Activated CD4-positive, CD25-positive, alpha-beta regulatory T cell treated with anti-CD3 and anti-CD28 coated beads, Interleukin-2, amount 50 U/mL, for 24 hours (primary cell): ENCODE data around the gene PKD2.
A peak's percentile ranks its signal among the peaks of the same experiment; 100 is the strongest.

Source experiments
- ATAC-seq, 2 donors: fragments of 150-1000 bp; cut with Tn5 transposase; one replicate each; pipeline ENCODE4 v1.10.0; 2021; ENCODE audit warnings: mild to moderate bottlenecking in 1 of 2, moderate library complexity in 1 of 2

The PKD2 gene

GRCh38 chr4:88027611-88028608 lies 20.5 kb downstream of the PKD2 start:
- ATAC-seq: peak; percentile 27 to 49

GRCh38 chr4:88028946-88029345 lies 21.5 kb downstream of the PKD2 start:
- no peak for ATAC-seq

GRCh38 chr4:88029556-88029955 lies 22.1 kb downstream of the PKD2 start:
- no peak for ATAC-seq

DNA sequence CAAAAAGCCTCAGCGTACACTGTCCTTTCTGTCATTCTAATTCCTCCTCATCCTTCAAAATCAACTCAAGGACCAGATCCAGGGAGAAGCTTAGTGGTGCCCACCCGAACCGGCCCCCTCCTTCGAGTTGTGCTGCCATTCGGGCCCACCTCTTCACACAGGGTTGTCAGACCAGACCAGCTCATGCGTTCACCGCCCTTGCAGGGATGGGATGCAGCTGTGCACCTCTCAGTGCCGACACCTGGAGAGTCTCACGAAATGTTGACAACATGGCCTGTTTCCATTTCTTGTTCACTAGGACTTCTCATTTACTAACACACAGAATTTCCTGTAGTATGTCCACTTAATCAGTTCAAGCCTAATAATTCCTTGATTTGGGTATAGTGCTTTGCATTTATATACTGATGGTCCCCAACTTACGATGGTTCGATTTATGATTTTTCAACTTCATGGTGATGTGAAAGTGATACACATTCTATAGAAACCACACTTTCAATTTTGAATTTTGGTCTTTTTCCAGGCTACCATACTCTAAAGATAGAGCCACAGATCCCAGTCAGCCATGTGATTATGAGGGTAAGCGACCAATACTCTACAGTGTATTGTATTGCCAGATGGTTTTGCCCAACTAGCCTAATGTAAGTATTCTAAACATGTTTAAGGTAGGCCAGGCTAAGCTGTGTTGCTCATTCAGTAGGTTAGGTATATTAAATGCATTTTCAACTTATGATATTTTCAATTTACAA lies 23.3 kb downstream of the PKD2 start:
- no peak for ATAC-seq

DNA sequence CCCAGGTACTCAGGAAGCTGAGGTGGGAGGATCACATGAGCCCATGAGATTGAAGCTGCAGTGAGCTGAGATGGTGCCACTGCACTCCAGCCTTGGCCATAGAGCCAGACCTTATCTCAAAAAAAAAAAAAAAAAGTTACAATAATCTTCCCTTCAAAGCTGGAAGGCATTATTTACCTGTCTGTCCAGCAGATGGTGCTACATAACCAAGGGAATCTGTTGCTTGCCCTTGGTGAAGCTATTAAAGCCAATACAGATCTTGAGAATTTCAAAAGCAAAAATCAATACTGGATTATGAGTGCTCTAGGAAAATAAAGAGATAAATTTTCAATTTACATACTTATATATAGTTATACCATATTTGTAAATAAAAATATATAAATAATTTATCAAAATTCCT lies 25.9 kb downstream of the PKD2 start:
- peak in 1 of 2 donors; percentile 41 for ATAC-seq

DNA sequence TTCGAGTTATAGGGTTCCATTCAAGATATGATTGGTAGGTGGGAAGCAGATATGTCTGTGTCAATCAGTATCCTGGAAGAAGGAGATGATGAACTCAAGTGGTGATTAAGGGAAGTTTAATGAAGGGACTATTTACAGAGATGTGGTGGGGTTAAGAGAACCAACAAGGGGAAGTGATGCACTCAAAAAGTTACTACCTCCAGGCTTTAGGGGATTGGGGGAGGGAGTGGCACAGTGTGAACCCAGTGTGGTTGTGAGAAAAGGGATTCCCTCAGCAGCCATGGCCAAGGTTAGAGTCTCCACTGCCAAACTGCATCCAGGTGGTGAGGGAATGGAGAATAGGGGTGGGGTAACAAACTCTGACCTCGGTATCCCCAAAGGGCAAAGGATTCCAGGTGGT lies 27.9 kb downstream of the PKD2 start:
- ATAC-seq: no peak

GRCh38 chr4:88037447-88037846 lies 30.0 kb downstream of the PKD2 start:
- ATAC-seq: no peak

DNA sequence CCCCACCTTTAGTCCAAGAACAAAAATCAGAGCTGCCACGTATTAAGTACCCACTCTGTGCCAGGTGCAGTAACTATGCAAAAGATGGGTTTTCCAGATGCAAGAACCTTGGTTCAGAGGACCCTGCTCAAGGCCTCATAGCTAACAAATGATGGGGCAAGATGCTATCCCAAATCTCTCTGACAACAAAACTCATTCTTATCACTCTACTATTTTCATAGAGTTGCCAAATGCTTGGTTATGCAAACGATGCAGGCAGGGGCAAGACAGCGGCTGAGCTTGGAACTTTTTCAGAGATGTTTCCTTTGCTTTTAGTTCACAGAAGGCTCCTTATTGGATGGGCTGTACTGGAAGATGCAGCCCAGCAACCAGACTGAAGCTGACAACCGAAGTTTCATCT lies 30.5 kb downstream of the PKD2 start:
- ATAC-seq: no peak

DNA sequence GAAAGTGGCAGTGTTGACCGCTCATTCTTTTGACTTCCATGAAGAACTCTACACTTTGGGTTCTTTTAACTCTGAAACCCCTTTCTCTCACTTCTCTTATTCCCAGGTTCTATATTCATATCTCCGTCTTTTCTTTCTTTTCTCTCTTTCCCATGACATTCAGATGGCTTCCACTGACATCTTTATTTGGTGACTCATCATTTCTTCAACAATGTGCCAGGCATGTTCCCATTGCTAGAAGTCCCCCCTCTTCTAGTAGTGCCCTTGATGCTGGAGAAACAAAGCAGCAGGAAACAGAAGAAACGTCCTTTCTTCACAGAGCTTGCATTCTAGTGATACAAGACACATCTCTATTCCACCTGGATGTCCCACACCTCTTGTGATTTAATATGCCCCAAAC lies 33.3 kb downstream of the PKD2 start:
- ATAC-seq: no peak

- ATAC-seq: no peak
These were observed 34.2 kb downstream of the PKD2 start for GRCh38 chr4:88041626-88042025.

- no peak for ATAC-seq
These were observed 35.6 kb downstream of the PKD2 start for GRCh38 chr4:88043001-88043400.

DNA sequence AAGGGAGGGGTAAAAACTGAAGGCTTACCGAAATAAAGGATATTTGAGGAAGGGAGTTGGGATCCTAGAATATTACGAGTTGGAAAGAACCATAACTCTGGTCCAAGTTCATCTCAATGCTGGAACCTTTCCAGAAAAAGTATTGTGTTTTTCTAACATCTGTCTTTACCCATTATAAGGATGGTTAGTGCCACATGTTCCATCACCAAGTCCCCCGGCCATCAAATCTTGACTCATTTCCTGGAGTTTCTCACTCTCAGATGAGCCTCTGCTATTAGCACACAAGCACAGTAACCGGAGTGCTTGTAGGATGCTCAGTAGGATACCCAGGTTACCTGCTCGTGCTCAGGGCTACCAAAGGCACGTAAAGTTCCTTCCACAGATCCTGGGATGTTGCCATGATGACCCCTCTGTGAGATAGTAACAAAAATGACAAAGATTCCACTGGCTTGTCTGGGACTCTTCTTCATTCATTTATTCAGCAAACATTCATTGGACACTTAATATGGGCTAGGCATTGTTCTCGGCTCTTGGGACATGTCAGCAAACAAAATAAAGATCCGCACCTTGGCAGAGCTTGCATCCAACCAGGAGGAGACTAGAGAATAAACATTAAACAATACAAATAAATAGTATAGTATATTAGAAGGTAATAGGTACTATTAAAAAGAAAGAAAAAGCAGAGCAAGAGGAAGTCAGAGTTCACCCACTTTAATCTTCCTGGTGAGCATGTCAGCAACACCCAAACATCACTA lies 36.3 kb downstream of the PKD2 start:
- no peak for ATAC-seq

DNA sequence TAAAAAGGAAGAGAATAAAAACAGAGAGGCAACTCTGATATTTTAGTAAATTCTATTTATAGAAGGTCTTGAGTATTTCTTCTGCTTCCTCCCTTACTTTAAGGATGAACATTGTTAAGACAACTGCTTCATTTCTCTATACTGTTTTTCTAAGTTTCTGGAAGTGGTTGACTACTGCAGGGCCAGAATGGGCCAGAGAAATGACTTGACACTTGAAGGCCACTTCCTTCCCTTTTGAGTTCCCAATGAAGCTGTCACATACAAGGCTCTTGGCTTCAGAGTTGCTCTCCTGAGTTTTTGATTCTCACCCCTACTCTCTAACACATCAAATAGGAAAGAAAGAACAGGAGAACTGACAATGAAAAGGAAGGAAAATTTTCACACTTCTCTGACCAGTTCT lies 37.6 kb downstream of the PKD2 start:
- no peak for ATAC-seq

GRCh38 chr4:88054229-88054628 lies 46.8 kb downstream of the PKD2 start:
- no peak for ATAC-seq

GRCh38 chr4:88054901-88055300 lies 47.5 kb downstream of the PKD2 start:
- no peak for ATAC-seq

DNA sequence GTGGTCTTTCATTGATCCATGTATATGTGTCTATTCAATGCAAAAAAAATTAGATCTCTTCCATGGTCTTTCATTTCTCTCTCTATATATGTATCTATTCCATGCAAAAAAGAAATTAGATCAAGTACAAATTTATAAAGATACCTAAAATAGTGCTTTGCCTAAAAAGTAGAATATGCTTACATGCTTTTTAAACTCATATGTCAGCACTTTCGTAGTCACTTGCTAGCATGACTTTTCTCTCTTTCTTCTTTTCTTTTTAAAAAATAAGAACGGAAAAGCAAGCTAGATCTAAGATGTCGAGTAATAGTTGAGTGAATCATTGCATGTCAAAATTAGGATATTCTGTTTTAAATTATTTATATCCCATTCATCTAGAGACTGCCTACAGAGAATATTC lies 50.9 kb downstream of the PKD2 start:
- ATAC-seq: no peak

GRCh38 chr4:88059766-88060165 lies 52.3 kb downstream of the PKD2 start:
- no peak for ATAC-seq

DNA sequence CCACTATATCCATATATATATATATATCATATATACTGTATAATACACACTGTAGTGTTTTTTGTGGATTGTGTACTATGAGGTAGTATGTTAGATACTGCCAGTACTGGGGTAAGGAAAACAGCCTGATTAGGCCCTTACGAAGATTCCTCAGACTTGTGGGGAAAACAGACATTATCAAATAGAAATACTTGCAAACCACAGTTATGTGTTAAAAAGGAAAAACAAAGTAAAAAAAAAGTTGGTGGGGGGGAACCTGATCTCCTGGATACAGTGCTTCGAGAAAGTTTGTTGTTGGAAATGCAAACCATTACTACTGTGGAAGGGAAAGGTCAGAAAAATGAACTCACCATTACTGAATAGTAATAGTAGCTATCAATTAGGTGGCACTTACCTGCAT lies 53.0 kb downstream of the PKD2 start:
- no peak for ATAC-seq

DNA sequence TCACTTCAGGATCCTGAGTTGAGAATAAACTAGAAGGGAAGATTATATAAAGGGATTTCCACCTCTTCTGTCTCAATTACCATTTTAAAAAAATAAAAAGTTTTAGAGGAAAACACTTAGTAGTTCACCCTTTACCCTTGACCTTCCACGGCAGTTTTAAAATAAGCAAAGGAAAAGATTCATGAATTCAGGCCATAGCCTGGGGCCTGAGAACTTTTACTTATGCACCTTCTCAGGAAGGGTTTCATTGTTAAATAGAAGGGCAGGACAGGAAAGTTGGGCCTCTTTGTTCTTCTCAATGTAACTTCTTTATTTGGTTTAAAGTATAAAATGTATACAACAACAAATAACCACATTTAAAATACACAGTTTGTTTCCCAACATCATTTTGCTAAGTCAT lies 54.9 kb downstream of the PKD2 start:
- no peak for ATAC-seq

DNA sequence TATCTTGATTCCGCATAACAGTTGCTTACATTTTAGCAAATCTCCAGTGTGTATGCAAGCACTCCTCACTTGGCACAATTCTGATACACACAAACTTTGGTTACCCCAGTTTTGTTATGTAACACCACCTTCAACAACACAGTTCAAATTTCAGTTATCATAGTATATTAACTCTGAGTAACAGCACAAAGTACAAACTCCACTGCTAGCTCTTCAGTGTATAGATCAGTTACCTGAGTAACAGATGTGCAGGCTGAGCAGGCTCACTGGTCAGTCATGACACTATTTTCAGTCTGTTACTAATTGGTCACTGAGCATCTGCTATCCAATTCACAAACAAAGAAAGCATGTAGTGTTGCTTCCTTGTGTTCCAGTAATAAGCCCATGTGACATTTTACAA lies 55.4 kb downstream of the PKD2 start:
- no peak for ATAC-seq

- ATAC-seq: no peak
These were observed 56.3 kb downstream of the PKD2 start for GRCh38 chr4:88063634-88064296.

DNA sequence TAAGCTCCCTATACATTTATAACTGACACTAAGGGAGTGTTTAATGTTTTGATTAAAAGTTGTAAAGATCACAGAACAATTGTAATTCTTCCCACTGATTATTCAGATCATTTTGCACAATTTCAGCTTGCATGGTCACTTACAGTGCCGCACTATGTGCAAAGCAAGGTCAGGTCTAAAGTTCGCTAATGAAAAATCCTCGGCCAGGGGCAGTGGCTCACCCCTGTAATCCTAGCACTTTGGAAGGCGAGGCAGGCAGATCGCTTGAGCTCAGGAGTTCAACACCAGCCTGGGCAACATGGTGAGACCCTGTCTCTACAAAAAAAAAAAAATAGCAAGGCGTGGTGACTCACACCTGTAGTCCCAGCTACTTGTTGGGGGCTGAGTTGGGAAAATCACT lies 57.0 kb downstream of the PKD2 start:
- ATAC-seq: no peak

DNA sequence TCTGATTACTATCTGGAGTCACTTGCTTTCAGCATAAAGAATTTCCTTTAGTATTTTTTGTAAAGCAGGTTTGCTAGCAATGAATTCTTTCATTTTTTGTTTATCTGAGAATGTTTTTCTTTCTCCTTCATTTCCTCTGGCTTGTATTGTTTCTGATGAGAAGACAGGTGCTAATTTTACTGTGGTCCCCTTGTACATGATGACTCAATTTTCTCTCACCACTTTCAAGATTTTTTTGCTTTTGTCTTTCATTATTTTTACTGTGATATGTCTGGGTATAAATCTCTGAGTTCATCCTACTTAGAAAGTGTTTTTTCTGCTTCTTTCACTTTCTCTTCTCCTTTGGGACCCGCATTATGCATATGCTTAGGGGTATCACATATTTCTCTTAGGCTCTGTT lies 62.6 kb downstream of the PKD2 start:
- no peak for ATAC-seq
